Sigmoid colon (tissue), 4 donors: ENCODE measurements around the gene PHLDB2.

Experiments used
- POLR2AphosphoS5 ChIP-seq, 4 donors: sonication (generic); formaldehyde crosslinking; IDR thresholded peaks; one replicate each; pipeline ENCODE4 v1.6.1; 2017; ENCODE audit warnings: antibody characterized with exemption in 4 of 4
- TF ChIP-seq, protein P1 (sequence below), 4 experiments: fragments of 450-650 bp in 3 of 4; fragments of 200-600 bp in 1 of 4; IDR thresholded peaks; one replicate each; pipeline ENCODE4 v1.5.1; 2016 to 2019; ENCODE audit warnings: antibody characterized with exemption in 4 of 4, mild to moderate bottlenecking in 3 of 4, moderate library complexity in 2 of 4

DNA sequence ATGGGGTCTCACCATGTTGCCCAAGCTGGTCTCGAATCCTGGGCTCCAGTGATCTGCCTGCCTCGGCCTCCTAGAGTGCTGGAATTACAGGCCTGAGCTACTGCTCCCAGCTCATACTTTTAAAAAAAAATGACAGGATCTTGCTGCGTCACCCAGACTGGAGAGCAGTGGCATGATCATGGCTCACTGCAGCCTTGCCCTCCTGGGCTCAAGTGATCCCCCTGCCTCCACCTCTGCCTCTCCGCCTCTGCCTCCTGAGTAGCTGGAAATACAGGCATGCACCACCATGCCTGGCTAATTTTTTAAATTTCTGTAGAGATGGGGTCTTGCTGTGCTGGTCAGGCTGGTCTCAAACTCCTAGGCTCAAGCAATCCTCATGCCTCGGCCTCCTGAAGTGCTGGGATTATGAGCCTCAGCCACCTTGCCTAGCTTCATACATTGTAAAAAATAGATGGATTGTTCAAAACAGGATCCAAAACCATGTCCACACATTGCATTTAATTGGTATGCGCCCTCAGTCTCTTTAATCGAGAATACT lies 8.9 kb downstream of the PHLDB2 start:
- TF ChIP-seq POLR2AphosphoS5 (IDR thresholded peaks at IDR 0.05) = no peak
- TF ChIP-seq, protein P1, sequence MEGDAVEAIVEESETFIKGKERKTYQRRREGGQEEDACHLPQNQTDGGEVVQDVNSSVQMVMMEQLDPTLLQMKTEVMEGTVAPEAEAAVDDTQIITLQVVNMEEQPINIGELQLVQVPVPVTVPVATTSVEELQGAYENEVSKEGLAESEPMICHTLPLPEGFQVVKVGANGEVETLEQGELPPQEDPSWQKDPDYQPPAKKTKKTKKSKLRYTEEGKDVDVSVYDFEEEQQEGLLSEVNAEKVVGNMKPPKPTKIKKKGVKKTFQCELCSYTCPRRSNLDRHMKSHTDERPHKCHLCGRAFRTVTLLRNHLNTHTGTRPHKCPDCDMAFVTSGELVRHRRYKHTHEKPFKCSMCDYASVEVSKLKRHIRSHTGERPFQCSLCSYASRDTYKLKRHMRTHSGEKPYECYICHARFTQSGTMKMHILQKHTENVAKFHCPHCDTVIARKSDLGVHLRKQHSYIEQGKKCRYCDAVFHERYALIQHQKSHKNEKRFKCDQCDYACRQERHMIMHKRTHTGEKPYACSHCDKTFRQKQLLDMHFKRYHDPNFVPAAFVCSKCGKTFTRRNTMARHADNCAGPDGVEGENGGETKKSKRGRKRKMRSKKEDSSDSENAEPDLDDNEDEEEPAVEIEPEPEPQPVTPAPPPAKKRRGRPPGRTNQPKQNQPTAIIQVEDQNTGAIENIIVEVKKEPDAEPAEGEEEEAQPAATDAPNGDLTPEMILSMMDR (IDR thresholded peaks at IDR 0.05) = no peak
